ENCODE data around the gene FUT3.

The FUT3 gene

DNA sequence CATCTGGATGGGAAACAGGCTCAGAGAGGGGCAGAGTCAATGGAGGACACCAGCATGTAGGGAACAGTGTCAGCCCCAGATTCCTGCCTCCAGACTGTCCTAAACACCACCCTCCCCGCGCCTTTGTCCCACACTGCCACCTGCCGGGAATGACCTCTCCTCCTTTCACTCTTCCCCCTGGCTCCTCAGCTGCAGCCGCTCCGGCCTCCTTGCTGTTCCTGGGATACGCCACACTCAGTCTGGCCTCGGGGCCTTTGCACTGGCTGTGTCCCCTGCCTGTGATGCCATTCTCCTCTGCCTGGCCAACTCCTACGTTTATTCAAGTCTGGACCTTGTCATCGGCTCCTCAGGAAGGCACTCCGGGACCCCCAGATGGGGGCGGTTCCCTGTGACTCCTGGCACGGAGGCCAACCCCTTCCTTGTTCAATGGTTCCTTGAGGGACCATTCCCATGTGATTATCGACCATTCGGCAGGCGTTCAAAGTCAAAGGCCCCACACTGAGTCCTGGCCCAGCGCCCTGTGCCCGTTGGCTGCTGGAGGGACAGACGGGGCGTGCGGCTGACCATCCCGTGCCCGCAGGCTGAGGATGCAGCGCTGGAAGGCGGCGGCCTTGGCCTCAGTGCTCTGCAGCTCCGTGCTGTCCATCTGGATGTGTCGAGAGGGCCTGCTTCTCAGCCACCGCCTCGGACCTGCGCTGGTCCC is 27.5 kb downstream of the FUT3 start:
- DNase-seq (ENCODE audit: low spot score) = no peak

- DNase-seq (ENCODE audit: low spot score) = no peak
These were observed 28.9 kb downstream of the FUT3 start for GRCh38 chr19:5822181-5822844.

GRCh38 chr19:5821521-5822180 is 29.6 kb downstream of the FUT3 start:
- no peak for DNase-seq (ENCODE audit: low spot score)

DNA sequence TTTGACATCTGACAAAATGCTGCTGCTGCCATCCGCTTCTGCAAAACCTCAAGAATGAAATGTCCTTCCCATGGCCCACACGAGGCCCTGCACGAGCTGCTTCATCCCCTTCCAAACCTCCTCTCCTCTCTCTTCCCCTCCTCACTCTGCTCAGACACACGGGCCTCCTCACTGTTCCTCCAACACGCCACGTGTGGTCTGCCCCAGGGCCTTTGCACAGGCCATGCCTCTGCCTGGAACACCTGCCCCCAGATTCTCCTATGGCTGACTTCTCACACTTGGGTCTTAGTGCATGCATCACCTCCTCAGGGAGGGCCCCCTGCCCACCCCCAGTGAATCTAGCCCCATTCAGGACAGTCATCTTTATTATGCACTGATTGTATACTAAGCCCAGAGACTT is 30.5 kb downstream of the FUT3 start:
- DNase-seq (ENCODE audit: low spot score) = no peak

DNA sequence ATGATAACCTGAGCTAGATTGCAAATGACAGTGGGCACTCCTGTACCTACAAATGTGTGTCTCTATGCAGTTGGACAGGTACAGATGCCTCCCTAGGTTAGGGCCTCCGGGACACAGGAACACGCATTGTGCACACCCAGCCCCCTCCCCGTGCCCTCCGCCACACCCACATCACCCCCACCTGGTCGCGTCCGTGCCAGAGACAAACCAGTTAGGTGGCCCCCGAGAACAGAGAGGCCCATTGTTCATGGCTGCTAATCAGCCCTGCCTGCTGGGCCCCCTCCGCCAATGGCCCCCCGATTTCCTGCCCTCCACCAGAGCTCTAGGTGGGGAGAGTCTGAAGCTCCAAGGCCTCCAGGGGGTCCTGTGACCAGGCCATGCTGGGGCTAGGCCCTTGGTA is 32.7 kb downstream of the FUT3 start:
- DNase-seq (ENCODE audit: low spot score) = no peak

DNA sequence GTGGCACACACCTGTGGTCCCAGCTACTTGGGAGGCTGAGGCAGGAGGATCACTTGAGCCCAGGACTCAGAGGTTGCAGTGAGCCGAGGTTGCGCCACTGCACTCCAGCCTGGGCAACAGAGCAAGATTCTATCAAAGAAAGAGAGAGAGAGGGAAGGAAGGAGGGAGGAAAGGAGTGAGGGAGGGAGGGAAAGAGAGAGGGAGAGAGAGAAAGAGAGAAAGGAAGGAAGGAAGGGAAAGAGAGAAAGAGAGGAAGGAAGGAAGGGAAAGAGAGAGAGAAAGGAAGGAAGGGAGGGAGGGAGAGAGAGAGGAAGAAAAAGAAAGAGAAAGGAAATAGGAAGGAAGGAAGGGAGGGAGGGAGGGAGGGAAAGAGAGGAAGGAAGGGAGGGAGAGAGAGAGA is 34.0 kb downstream of the FUT3 start:
- no peak for DNase-seq (ENCODE audit: low spot score)

DNA sequence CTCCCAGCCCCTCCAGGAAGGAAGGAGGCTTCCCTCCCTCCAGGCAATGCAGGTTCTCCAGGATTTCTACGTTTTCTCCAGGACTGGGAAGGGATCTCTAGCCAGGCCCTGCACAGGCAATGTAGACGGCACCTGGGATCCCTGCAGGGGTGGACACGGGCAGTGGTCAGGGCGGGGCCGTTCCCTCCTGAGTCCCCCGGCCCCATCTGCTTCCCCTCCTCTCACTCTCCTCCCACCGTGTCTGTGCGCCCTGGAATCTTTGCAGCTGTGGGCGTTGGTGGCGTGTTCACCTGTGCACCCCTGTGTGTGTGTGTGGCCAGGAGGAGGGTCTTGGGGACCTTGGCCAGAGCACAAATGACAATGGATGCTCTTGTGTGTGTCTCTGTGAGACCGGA is 36.4 kb downstream of the FUT3 start:
- no peak for DNase-seq (ENCODE audit: low spot score)

GRCh38 chr19:5814123-5814851 is 37.0 kb downstream of the FUT3 start:
- DNase-seq (ENCODE audit: low spot score) = no peak

DNA sequence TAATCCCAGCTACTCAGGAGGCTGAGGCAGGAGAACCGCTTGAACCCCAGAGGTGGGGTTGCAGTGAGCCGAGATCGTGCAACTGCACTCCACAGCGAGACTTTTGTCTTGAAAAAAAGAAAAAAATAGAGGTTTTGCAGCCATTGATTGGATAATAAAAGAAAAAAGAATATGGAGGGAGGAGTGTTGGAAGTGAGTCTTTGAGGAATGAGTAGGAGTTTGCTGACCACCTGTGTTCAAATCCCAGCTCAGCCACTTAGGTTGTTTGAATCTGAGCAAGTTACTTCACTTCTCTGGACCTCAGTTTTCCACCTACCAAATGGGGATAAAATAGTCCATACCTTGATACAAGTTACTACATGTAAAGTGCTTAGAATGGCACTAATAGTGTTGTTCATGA is 40.1 kb downstream of the FUT3 start:
- no peak for DNase-seq (ENCODE audit: low spot score)

DNA sequence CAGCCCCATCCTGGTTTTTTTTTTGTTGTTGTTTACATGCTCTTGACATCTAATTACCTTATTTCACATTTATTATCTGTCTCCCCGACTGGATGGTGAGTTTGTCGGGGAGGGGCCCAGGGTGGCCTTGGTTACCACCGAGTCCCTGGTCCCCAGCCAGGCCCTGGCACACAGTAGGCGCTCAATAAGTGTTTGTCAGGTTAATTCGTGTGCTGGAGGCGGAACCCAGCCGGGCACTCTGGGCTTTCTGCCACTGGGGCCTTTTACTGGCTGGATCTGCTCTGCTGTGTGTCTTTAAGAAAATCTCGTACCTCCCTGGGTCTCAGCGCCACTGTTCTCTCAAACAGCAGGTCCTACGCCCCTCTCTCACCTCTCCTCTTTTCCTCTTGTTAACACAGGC is 41.8 kb downstream of the FUT3 start:
- DNase-seq (ENCODE audit: low spot score) = no peak

GRCh38 chr19:5809053-5809452 is 42.2 kb downstream of the FUT3 start:
- no peak for DNase-seq (ENCODE audit: low spot score)

DNA sequence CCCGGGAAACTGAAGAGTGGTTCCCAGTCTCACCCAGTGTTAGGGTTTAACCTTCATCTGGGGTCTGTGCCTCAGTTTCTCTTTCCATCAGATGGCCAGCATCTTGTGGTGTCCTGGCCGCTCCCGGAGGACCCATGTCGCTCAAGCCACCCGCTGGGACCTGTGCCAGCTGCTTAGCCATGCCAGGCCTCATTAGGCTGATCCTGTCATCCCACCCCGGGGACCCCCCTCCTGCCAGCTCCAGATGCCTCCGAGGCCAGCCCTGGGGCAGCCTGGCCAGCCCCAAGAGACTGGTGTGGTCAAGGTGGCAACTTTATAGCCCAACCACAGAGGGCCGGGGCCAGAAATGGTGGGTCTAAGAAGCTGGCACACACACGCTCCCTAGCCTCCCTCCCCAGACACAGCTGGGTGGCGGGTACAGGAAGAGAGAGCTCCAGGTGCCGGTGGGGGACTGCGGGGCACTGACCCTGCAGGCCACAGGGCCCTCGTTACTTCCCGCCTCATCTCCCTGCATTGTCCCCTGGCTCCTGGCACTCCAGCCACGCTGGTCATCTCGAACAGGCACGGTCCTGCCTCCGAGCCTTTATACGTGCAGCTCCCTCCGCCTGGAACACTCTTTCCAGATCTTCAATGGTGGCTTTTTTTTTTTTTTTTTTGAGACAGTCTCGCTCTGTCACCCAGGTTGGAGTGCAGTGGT is 43.0 kb downstream of the FUT3 start:
- DNase-seq (ENCODE audit: low spot score) = no peak

GRCh38 chr19:5806905-5807304 is 44.3 kb downstream of the FUT3 start:
- DNase-seq (ENCODE audit: low spot score) = no peak

- DNase-seq (ENCODE audit: low spot score) = no peak
These were observed 45.1 kb downstream of the FUT3 start for GRCh38 chr19:5806133-5806489.

DNA sequence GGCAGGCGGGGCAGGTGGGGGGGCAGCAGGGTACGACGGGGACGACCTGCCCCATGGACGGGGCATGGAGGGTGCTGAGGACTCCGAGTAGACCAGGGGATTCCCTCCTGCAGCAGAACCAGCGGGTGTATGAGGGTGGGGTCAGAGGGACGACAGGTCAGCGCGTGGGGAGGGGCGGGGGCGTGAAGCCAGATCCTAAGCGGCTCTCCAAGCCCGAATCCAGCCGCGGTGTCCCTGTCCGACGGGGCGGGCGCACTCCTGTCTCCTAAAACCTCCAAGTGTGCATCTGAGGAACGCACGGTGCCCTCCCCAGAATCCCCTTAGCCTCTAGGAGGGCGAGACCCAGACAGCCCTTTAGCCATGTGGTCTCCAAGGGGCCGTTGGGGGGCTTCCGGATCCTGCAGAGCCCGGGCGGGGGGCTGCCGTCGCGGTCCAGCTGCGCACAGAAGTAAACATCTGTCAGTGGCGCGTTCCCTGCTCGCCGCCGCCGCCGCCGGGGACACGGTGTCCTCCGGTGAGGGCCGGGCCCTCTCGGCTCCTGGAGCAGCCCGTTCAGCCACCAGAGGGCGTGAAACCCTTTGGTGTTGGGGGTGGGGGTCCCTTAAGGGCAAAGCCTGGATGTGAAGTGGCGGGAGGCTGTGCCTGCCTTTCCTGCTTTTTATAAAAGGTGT is 45.7 kb downstream of the FUT3 start:
- peak; percentile 47 for DNase-seq (ENCODE audit: low spot score)

DNA sequence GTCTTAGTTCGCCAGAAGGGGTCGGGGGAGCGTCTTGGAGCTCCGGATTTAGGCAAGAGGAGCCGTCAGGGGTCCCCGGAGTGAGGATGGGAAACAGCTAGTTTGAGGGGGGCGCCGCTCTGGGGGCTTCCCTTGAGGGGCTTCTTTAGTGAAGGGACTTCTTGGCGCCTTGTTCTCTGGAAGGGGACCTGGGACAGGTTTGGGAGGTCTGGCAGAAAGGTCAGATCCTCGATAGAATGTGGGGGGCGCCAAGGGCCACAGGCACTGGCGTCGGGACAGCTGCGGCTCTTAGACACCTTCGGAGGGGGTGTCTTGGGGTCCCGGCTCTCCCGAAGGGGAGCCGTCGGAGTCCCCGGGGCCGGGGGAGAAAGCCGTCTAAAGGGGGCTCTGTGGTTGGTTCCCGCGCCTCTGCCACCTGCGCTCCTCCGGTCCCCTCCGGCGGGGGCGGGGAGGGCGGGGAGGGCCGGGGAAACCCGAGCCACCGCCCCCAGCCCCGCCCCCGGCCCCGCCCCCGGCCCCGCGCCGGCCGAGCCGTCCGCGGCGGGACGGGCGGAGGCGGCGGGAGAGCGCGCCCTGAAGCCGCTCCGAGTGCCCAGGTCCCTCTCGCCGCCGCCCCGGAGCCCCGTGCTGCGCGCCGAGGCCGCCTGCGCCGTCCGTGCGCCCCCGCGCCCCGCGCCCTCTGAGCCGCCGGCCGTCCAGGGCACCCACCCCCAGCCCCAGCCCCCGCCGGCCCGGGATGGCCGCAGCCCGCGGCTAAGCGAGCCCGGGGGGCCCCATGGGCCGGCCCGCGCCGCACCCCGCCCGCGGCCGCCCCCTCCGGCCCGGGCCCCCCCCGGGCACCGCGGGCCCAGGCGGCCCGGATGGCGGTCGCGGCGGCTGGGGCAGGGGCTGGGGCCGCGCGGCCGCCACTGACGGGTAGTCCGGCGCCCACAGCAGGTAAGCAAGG is 46.5 kb downstream of the FUT3 start, which contains the start of gene NRTN:
NRTN (plus strand) TSS at position 552 of the 946 bp plus-strand sequence. CDS start 19,099 bp downstream, outside the sequence.
- peak; percentile 33 for DNase-seq (ENCODE audit: low spot score)

GRCh38 chr19:5803752-5804515 is 47.3 kb downstream of the FUT3 start:
- peak; percentile 90 for DNase-seq (ENCODE audit: low spot score)

DNA sequence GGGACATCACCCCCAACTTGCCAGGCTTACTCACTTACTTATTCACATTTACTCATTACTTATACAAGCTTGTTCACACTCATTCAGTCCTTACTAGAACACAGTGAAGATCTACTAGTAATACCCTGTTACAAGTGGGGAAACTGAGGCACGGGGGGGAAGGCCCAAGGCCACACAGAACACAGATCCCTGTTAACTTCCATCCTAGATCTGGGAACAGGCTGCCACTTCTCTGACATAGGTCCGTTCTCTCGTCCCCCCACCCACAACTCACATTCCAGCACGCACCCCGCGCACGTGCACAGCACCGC is 47.9 kb downstream of the FUT3 start:
- no peak for DNase-seq (ENCODE audit: low spot score)

GRCh38 chr19:5801796-5802619 is 49.2 kb downstream of the FUT3 start:
- DNase-seq (ENCODE audit: low spot score) = no peak

Measured in CD4-positive, alpha-beta T cell treated with Interleukin-2 at 100 ng/mL for 4 hours (primary cell).